Neural cell (in vitro differentiated cells): ENCODE results near the gene LARP7. TPM values are rescaled to one million over a fixed set of nuclear protein-coding genes. Genes with fewer than 3 reads are reported as not detected.
"Not testable (repeated sequence)": the region's sequence is repeated elsewhere in the genome, so short reads cannot be mapped to it uniquely, and the experiment has no call there.

Experiments used
- H2AFZ ChIP-seq: fragments of 200-600, 300-800 bp; sonication (generic), shearing (Covaris generic); 2 replicates; pipeline ENCODE4 v1.6.0; 2014; ENCODE audit warnings: low read depth, mild to moderate bottlenecking, antibody characterized with exemption, low read length, moderate library complexity
- H3F3A ChIP-seq: fragments of 200-600 bp; shearing (Covaris generic); 2 replicates; pipeline ENCODE4 v1.6.1; 2016; ENCODE audit warnings: mild to moderate bottlenecking, moderate library complexity, mixed read lengths, antibody characterized with exemption, low read length; ENCODE audit not compliant: insufficient read depth, poor library complexity, severe bottlenecking
- H3K27ac ChIP-seq: fragments of 200-600, 300-800 bp; sonication (generic), shearing (Covaris generic); 2 replicates; pipeline ENCODE4 v1.5.1; 2014; ENCODE audit warnings: mild to moderate bottlenecking, low read length, moderate library complexity
- H3K27me3 ChIP-seq: fragments of 300-800, 200-600 bp; sonication (generic), shearing (Covaris generic); 2 replicates; pipeline ENCODE4 v1.6.0; 2014; ENCODE audit warnings: mild to moderate bottlenecking, low read depth, low read length, moderate library complexity; ENCODE audit not compliant: insufficient read depth
- H3K36me3 ChIP-seq: fragments of 300-800, 200-600 bp; sonication (generic), shearing (Covaris generic); 2 replicates; pipeline ENCODE4 v1.5.1; 2014; ENCODE audit warnings: mild to moderate bottlenecking, antibody characterized with exemption, low read length, moderate library complexity; ENCODE audit not compliant: insufficient read depth
- H3K4me2 ChIP-seq: fragments of 300-800, 200-600 bp; sonication (generic), shearing (Covaris generic); 2 replicates; pipeline ENCODE4 v1.6.0; 2014; ENCODE audit warnings: mild to moderate bottlenecking, low read length
- H3K4me3 ChIP-seq: fragments of 300-800, 200-600 bp; sonication (generic), shearing (Covaris generic); 2 replicates; pipeline ENCODE4 v1.5.1; 2014; ENCODE audit warnings: mild to moderate bottlenecking, low read length, moderate library complexity
- H3K79me2 ChIP-seq: fragments of 200-600 bp; shearing (Covaris generic); replicated peaks from 2 replicates; pipeline ENCODE4 v1.6.0; 2014; ENCODE audit warnings: mild to moderate bottlenecking, low read length, moderate library complexity; ENCODE audit not compliant: insufficient read depth
- H3K9ac ChIP-seq: fragments of 300-800, 200-600 bp; sonication (generic), shearing (Covaris generic); 2 replicates; pipeline ENCODE4 v1.6.1; 2016; ENCODE audit warnings: mild to moderate bottlenecking, low read length, mixed read lengths
- H3K9me2 ChIP-seq: fragments of 200-600 bp; shearing (Covaris generic); 2 replicates; pipeline ENCODE4 v1.6.1; 2016; ENCODE audit warnings: mild to moderate bottlenecking, low read length, mixed read lengths; ENCODE audit not compliant: insufficient read depth
- H3K9me3 ChIP-seq: fragments of 200-600, 300-800 bp; sonication (generic), shearing (Covaris generic); 2 replicates; pipeline ENCODE4 v1.6.1; 2016; ENCODE audit warnings: mild to moderate bottlenecking, mixed run types, low read length, moderate library complexity, mixed read lengths
- H4K20me1 ChIP-seq: fragments of 200-600 bp; shearing (Covaris generic); 2 replicates; pipeline ENCODE4 v1.6.1; 2016; ENCODE audit warnings: mild to moderate bottlenecking, mixed run types; ENCODE audit not compliant: insufficient read depth
- EP300 ChIP-seq: fragments of 450-650 bp; conservative IDR thresholded peaks from 2 replicates; pipeline ENCODE4 v1.6.1; 2014; ENCODE audit warnings: antibody characterized with exemption, mild to moderate bottlenecking, moderate library complexity; ENCODE audit not compliant: poor library complexity, severe bottlenecking
- EZH2 ChIP-seq: fragments of 200-600, 300-800 bp; shearing (Covaris generic), sonication (generic); IDR thresholded peaks from 2 replicates; pipeline ENCODE4 v1.6.1; 2014; ENCODE audit warnings: antibody characterized with exemption, low read length, borderline replicate concordance, mild to moderate bottlenecking; ENCODE audit not compliant: insufficient read depth, poor library complexity, severe bottlenecking
- MXI1 ChIP-seq: fragments of 450-650 bp; conservative IDR thresholded peaks from 2 replicates; pipeline ENCODE4 v1.6.1; 2014; ENCODE audit warnings: antibody characterized with exemption, mild to moderate bottlenecking; ENCODE audit not compliant: poor library complexity, severe bottlenecking
- POLR2AphosphoS5 ChIP-seq: IDR thresholded peaks from 2 replicates; pipeline ENCODE4 v1.6.1; 2012
- RAD21 ChIP-seq: fragments of 450-650 bp; conservative IDR thresholded peaks from 2 replicates; pipeline ENCODE4 v1.6.1; 2014; ENCODE audit warnings: antibody characterized with exemption, mild to moderate bottlenecking, moderate library complexity
- REST ChIP-seq: IDR thresholded peaks from 2 replicates; pipeline ENCODE4 v1.6.1; 2012; ENCODE audit warnings: borderline replicate concordance
- SMC3 ChIP-seq: fragments of 450-650 bp; conservative IDR thresholded peaks from 2 replicates; pipeline ENCODE4 v1.6.1; 2014; ENCODE audit warnings: antibody characterized with exemption, mild to moderate bottlenecking, moderate library complexity; ENCODE audit not compliant: poor library complexity
- TAF1 ChIP-seq: IDR thresholded peaks from 2 replicates; pipeline ENCODE4 v1.6.1; 2012; ENCODE audit warnings: low read depth
- polyA plus RNA-seq: library from polyadenylated mRNA; depleted of rRNA; stranded (reverse); fragments of >200 nt; gene quantifications from 2 replicates; pipeline ENCODE4 v1.2.3, GENCODE V29; 2014

Gene LARP7
- polyA plus RNA-seq, 1 donor from 2014 or later, result 48.2 TPM

GRCh38 chr4:112704322-112704721 lies 67.4 kb downstream of the LARP7 start:
- no peak overlapping the region for H3K27ac ChIP-seq
- no peak overlapping the region for H2AFZ ChIP-seq
- H4K20me1 ChIP-seq, result no peaks in the 10 kb centered on the region
- H3K36me3 ChIP-seq, result no peaks in the 10 kb centered on the region
- peak overlapping the region; percentile 69 for H3K4me3 ChIP-seq
- H3F3A ChIP-seq, result peaks cover 5% of the 10 kb centered on the region
- H3K9me2 ChIP-seq, result no peaks in the 10 kb centered on the region
- no peaks in the 10 kb centered on the region for H3K9me3 ChIP-seq
- peaks cover 14% of the 10 kb centered on the region for H3K27me3 ChIP-seq
- no peak overlapping the region for H3K4me2 ChIP-seq
- no peaks in the 10 kb centered on the region for H3K79me2 ChIP-seq
- TF ChIP-seq EP300 (no peak), EZH2 (no peak), MXI1 (no peak), RAD21 (no peak), SMC3 (no peak)
- no peak overlapping the region for H3K9ac ChIP-seq

DNA sequence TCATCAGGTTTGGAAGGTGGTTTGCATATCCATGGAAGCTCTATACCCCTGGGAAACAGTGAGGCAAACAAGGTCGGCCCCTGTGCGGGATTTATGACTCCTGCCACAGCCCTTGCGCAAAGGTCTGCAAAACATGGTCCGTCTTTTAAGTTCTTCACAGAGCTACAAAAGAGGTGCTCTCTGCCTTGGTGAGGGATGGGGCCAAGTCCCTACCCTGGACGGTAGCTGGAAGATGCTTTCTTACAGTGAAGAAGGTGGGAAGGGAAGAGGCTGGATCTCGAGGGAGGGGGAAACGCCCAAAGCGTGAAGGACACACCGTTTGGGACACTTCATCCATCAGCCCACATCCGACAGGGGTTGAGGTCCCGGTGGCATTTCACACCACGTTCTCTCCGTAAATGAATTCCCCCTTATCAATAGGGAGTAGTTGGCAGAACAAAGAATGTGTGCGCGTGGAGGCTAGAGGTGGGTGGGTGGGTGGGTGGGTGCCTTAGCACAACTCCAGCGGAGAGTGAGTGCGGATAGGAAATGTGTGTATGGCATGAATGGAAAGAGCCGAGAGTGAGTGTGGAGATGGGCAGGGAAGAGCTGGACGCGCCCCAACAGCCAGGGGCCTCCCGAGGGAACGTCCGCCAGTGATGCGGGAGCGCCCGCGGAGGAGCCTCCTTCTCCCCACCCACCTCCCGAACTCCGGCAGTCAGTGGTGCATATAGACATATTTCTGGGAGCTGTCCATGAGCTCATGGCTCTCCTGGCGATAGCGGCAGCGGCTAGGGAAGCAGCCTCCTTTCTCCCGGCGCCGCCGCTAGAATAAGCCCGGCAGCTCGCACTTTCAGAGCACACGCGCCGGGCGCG lies 68.3 kb downstream of the LARP7 start:
- H3K27ac ChIP-seq, result peak overlapping the region; percentile 68
- peaks cover 14% of the 10 kb centered on the region for H3K27me3 ChIP-seq
- H3K79me2 ChIP-seq, result no peaks in the 10 kb centered on the region
- H3K36me3 ChIP-seq, result no peaks in the 10 kb centered on the region
- no peaks in the 10 kb centered on the region for H3K9me2 ChIP-seq
- peak overlapping the region; percentile 76 for H3K9ac ChIP-seq
- H4K20me1 ChIP-seq, result no peaks in the 10 kb centered on the region
- H3K9me3 ChIP-seq, result no peaks in the 10 kb centered on the region
- peak overlapping the region; percentile 80 for H2AFZ ChIP-seq
- H3K4me3 ChIP-seq, result peak overlapping the region; percentile 69
- peaks cover 5% of the 10 kb centered on the region for H3F3A ChIP-seq
- peak overlapping the region; percentile 57 for H3K4me2 ChIP-seq
- no peak for TF ChIP-seq EP300
- TF ChIP-seq SMC3, result no peak
- no peak for TF ChIP-seq RAD21

- peak overlapping the region; percentile 77 for H3K27ac ChIP-seq
- not testable (repeated sequence) for H3K79me2 ChIP-seq, H3K9me2 ChIP-seq, H3K9me3 ChIP-seq, H4K20me1 ChIP-seq, H3F3A ChIP-seq, H3K36me3 ChIP-seq
- H3K4me2 ChIP-seq, result peak overlapping the region; percentile 62
- TF ChIP-seq SMC3 (peak; percentile 12), POLR2AphosphoS5 (peak; percentile 43), MXI1 (peak; percentile 94), TAF1 (peak; percentile 59), REST (peak; percentile 52)
- H3K27me3 ChIP-seq, result peaks cover 14% of the 10 kb centered on the region
- H3K4me3 ChIP-seq, result peak overlapping the region; percentile 82
- peak overlapping the region; percentile 94 for H2AFZ ChIP-seq
- peak overlapping the region; percentile 76 for H3K9ac ChIP-seq
Observed at GRCh38 chr4:112705891-112706839, 69.2 kb downstream of the LARP7 start.
